ENCODE measurements around the gene RXFP1.
"Not testable (repeated sequence)": the region's sequence is repeated elsewhere in the genome, so short reads cannot be mapped to it uniquely, and the experiment has no call there.

RXFP1 gene

DNA sequence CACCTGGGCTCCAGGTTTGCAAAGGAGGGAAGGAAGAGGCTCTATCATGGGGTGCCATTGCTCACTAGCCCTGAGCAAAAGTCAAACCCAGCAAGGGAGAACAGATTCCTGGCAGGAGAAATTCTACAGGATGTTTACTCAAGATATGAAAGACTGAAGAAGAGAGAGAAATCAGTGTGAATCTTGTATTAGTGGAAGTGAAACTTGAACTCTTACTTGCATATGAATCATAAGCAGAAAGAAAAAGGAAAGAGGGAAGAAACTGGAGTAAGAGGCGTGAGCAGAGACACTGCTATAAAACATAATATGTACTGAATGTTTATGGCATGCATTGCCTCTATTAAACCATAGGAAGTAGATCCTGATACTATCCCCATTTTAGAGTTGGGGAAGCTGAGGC is 89.1 kb downstream of the RXFP1 start:
- DNase-seq (ENCODE audit: low read depth in 3 of 3, low spot score in 1 of 3), result no peak

DNA sequence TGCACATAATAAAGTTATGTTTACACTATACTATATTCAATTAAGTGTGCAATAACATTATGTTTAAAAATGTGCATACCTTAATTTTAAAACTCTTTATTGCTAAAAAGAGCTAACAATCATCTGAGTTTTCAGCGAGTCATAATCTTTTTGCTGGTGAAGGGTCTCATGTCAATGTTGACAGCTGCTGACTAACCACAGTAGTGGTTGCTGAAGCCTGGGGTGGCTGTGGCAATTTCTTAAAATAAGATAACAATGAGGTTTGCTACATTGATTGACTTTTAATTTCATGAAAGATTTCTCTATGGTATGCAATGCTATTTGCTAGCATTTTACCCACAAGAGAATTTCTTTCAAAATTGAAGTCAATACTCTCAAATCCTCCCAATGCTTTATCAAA is 91.4 kb downstream of the RXFP1 start:
- no peak for DNase-seq (ENCODE audit: low read depth in 3 of 3, low spot score in 1 of 3)

DNA sequence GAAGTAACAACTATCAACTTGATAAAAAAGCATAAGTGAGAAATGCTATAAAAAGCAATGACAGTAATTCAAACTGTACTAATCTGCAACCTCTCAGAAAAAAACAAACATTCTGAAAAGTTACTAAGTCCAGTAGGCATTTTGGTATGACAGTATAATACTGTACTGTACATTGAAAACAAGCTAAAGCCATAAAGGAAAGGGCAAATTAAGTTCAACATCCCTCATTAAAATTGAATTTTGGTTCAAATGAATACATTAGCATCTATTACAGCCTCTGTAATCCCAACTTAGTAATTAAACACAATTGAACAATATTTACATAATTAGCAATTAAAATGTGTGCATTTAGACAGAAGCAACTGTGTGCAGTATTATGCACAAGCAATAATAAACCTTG is 96.3 kb downstream of the RXFP1 start:
- DNase-seq (ENCODE audit: low read depth in 3 of 3, low spot score in 1 of 3), result no peak

DNA sequence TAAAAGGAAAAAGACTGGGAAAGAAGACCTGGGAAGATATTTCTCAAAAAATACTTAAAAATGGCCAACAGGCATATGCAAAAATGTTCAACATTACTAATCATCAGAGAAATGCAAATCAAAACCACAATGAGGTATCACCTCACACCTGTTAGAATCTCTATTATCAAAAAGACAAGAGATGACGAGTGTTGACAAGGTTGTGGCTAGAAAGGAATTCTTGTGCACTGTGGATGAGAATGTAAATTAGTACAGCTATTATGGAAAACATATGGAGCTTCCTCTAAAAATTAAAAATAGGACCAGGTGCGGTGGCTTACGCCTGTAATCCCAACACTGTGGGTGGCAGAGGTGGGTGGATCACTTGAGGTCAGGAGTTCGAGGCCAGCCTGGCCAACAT is 100.0 kb downstream of the RXFP1 start:
- DNase-seq (ENCODE audit: low read depth in 3 of 3, low spot score in 1 of 3), result no peak

DNA sequence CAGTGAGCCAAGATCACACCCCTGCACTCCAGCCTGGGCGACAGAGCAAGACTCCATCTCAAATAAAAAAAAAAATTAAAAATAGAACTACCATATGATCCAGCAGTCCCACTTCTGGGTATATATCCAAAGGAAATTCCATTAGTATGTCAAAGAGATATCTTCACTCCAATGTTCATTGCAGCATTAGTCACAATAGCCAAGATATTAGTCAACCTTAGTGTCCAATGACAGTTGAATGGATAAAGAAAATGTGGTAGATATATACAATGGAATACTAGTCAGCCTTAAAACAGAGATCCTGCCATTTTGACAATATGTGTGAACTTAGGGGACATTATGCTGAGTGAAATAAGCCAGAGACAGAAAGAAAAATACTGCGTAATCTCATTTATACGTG is 100.6 kb downstream of the RXFP1 start:
- no peak for DNase-seq (ENCODE audit: low read depth in 3 of 3, low spot score in 1 of 3)

DNA sequence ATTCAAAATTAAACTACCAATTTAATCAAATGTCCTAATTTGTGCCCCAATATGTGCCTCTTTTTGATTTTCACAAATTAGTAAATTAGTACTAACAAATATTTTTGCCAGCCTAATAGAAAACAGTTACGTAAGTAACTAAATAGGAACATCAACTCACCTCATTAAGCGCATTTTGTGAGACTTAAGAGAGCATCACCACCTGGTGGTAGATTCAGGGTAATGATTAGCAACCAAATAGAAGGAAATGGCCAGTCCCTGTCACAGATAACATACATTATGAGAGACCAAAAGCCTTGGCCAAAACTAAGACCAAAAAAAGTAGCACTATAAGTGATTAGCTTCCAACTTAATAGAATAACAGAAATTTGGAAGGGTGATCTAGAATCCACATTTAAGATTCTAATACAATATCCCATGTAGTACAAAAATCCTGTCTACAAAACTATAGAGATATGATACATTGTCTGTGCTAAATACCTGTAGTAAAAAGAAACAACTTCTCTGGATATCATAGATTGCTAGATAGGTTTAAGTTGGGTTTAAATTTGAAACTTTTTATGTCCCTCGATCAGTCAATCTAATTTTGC is 103.3 kb downstream of the RXFP1 start:
- DNase-seq (ENCODE audit: low read depth in 3 of 3, low spot score in 1 of 3), result no peak

DNA sequence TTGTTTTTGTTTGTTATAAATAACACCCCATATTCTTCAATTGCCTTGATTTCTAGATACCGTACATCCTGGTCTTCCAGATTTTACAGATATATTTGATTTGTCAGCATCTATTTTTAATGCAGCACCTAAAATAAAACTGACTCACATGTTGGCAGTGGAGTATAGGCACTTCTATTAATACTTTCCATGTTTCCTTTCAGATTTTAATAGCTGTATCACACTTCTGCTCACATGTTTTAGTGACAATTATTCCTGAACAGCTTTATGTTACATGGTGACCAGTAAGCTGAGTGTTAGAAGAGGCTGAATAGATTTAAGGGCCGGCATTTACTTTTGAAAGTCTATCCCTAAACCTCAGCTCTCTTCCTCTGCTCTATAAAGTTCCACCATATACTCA is 103.9 kb downstream of the RXFP1 start:
- no peak for DNase-seq (ENCODE audit: low read depth in 3 of 3, low spot score in 1 of 3)

DNA sequence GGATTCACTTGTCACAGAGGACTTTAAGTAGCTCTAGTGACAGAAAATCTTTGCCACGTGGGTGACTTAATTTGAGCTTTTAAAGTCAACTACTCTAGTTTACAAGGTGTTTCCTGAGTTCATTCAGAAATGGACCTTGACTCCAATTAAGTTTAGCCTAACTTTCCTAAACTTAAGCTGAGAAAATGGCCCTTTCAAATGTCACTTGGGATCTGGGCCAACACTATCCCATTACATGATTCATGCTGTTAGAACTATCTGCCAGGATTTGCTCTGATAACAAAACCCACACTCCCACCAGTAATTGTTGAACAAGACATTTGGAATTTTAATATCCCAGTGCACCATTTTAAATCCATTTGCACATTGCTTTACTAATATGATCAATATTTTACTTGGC is 109.2 kb downstream of the RXFP1 start:
- DNase-seq (ENCODE audit: low read depth in 3 of 3, low spot score in 1 of 3), result no peak

DNA sequence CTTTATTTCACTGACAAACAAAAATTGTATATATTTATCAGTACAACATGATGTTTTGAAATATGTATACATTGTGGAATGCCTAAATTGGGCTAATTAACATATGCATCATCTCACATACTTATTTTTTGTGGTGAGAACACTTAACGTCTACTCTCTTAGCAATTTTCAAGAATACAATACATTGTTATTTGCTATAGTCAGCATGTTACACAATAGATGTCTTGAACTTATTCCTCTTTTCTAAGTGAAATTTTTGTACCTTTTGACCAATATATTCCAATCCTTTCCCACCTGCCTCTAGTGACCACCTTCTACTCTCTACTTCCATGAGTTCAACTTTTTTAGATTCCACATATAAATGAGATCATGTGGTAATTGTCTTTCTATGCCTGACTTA is 114.9 kb downstream of the RXFP1 start:
- no peak for DNase-seq (ENCODE audit: low read depth in 3 of 3, low spot score in 1 of 3)

DNA sequence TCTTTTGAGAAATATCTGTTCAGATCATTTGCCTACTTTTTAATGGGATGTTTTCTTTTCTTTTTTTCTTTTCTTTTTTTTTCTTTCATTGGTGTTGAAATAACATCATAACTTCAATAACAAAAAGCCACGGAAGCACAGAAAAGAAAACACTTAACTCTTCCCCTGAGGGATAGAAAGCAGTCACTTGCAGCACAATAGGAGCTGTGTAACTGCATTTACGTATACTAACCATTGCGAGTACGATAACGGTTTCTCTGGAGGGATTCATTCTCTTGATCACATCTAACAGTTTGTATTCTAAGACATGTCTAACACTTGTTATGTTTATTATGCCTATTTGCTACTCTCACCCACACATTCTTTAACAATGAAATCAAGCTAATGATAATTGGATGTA is 122.7 kb downstream of the RXFP1 start:
- DNase-seq (ENCODE audit: low read depth in 3 of 3, low spot score in 1 of 3), result no peak

DNA sequence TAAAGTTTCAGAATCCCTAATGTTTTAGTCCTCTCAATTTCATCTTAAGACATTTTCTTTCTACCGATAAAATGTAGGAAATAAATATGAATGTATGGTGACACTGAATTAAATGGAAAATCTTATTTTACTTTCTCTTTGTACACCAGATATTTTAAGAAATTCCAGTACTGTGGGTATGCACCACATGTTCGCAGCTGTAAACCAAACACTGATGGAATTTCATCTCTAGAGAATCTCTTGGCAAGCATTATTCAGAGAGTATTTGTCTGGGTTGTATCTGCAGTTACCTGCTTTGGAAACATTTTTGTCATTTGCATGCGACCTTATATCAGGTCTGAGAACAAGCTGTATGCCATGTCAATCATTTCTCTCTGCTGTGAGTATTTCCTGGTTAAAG is 123.1 kb downstream of the RXFP1 start:
- no peak for DNase-seq (ENCODE audit: low read depth in 3 of 3, low spot score in 1 of 3)

DNA sequence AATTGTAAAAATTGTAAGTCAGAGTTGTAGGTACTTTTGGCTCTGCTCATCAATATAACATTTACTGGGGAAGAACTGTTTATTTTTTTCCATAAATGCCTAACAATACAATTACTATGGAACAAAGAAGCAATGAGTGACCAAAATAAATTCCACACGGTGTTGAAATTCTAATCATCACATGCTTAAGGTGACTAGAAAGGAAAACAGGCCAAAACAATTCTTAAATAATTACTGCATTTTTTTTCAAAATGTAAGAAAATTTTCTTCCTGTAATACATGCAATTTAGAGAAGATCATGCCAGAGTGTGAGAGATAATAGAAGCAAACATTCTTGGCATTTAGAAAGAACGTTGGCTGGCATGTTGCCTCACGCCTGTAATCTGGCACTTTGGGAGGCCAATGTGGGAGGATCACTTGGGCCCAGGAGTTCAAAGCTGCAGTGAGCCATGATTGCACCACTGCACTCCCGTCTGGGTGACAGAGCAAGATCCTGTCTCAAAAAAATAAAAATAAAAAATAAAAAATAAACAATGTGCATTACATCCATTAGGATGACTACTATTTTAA is 127.5 kb downstream of the RXFP1 start:
- DNase-seq (ENCODE audit: low read depth in 3 of 3, low spot score in 1 of 3), result no peak

DNA sequence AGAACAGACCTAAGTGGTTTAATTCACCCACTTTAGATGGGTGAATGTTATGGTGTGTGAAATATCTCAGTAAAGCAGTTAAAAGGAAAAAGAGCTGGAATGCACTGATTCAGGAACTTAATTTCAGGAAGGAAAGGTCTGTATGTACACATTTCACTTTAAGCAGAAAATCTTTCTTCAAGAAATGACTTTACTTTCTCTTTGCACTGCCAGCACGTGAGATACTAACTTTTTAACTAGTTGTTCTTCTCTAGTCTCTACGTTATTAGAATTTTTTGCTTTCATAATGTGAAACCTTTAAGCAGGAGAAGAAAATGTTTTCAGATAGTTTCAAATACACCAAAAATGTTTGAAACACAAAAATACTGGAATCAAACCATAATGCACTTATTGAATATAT is 131.2 kb downstream of the RXFP1 start:
- no peak for DNase-seq (ENCODE audit: low read depth in 3 of 3, low spot score in 1 of 3)

DNA sequence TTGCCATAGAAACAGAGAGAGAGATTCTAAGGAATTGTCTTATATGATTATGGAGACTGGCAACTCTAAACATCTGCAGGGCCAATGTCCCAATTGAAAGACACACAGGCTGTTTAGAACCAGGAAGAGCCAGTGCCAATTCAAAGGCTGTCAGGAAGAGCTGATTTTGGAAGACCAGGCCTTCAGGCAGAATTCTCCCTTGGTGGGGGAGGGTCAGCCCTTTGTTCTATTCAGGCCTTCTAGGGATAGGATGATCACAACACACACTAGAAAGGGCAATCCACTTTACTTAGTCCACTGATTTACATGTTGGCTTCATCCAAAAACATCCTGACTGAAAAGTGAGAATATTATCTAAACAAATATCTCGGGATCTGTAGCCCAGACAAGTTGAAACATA is 134.8 kb downstream of the RXFP1 start:
- DNase-seq (ENCODE audit: low read depth in 3 of 3, low spot score in 1 of 3), result no peak

DNA sequence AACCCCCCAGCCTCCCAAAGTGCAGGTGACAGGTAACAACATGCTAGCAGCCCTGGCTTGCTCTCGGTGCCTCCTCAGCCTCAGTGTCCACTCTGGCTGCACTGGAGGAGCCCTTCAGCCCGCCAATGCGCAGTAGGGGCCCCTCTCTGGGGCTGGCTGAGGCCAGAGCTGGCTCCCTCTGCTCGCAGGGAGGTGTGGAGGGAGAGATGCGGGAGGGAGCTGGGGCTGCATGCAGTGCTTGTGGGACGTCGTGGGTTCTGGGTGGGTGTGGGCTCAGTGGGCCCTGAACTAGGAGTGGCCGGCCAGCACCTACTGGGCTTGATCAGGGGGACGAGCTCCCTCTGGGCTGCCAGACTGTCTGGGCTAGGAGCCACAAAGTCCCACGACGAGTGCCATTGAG is 135.6 kb downstream of the RXFP1 start:
- no peak for DNase-seq (ENCODE audit: low read depth in 3 of 3, low spot score in 1 of 3)

DNA sequence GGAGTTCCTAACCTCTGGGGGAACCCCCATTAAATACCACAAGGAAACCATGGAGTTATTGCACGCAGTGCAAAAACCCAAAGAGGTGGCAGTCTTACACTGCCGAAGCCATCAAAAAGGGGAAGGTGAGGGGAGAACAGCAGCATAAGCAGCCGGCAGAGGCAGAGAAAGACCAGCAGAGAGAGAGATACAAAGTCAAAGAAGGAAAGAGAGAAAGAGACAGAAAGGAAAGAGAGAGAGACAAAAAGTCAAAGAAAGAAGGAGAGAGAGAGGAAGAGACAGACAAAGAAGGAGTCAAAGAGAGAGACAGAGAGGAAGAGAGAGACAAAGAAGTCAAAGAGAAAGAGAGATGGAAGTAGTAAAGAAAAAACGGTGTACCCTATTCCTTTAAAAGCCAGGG is 141.6 kb downstream of the RXFP1 start:
- DNase-seq (ENCODE audit: low read depth in 3 of 3, low spot score in 1 of 3), result not testable (repeated sequence)

DNA sequence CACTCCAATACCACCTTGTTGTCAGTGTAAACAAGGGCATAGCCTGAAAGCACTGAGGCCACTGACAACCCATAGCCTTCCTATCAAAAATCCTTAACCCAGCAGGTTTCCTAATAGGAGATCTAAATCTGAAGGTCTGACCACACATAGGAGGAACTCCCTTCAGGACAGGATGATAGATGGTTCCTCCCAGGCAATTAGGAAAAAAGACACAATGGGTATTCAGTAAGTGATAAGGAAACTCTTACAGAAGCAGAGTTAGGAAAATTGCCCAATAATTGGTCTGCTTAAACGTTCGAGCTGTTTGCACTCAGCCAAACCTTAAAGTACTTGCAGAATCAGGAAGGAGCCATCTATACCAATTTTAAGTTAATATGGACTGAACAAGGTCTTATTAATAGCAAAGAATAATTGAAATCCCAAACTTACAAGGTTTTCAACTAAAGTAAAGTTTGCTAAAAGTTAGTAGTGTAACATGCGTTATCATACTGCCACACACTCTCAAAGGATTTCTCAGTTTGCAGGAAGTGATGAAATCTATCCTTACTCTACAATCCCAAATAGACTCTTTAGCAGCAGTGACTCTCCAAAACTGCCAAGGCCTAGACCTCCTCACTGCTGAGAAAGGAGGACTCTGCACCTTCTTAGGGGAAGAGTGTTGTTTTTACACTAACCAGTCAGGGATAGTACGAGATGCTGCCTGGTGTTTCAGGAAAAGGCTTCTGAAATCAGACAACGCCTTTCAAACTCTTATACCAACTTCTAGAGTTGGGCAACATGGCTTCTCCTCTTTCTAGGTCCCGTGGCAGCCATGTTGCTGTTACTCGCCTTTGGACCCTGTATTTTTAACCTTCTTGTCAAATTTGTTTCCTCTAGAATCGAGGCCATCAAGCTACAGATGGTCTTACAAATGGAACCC is 142.3 kb downstream of the RXFP1 start:
- DNase-seq (ENCODE audit: low read depth in 3 of 3, low spot score in 1 of 3), result not testable (repeated sequence)

DNA sequence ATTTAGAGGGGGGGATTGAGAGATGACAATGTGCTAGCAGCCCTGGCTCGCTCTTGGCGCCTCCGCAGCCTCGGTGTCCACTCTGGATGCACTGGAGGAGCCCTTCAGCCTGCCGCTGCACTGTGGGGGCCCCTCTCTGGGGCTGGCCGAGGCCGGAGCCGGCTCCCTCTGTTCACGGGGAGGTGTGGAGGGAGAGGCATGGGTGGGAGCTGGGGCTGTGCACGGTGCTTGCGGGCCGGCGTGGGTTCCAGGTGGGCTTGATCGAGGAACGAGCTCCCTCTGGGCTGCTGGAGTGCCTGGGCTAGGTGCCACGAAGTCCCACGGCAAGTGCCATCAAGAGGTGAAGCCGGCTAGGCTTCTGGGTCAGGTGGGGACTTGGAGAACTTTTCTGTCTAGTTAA is 143.1 kb downstream of the RXFP1 start:
- no peak for DNase-seq (ENCODE audit: low read depth in 3 of 3, low spot score in 1 of 3)

DNA sequence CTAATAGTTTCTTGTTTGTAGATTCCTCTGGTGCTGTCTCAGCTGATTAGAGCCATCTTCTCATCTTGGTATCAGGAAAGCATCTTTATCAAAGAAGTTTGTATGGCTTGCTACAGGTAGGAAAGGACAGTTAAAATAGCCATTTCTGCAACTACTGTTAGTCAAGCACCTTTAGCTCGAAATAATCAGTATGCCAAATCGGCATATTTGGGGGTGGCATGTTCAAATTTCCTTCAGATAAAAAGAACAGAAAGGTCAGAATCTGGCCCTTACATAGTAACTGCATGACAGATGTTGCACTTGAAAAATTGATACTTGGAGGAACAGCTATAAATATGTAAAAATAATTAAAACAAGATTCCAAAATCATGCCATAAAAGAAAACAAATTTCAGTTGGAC is 145.2 kb downstream of the RXFP1 start:
- DNase-seq (ENCODE audit: low read depth in 3 of 3, low spot score in 1 of 3), result no peak

DNA sequence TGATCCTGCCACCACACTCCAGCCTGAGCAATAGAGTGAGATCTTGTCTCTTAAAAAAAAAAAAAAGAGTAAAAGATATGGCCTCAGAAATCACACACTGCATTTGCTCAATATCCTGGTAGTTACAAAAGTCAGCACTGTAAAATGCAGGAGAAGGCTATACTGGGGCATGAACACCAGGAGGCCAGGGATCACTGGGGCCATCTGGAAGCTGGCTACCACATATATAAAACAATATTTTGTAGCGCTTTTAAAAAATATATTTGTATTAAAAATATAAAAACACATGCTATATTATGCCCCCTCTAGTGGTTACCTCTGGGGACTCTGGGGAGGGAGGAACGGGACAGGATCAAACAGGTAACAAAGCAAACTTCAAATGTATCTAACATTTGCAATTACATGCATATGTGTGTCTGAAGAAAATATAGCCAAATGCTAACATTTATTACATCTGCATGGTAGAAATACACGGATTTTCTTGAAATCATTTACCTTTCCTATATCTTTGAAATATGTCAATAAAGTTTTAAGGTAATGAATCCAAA is 146.0 kb downstream of the RXFP1 start:
- no peak for DNase-seq (ENCODE audit: low read depth in 3 of 3, low spot score in 1 of 3)

DNA sequence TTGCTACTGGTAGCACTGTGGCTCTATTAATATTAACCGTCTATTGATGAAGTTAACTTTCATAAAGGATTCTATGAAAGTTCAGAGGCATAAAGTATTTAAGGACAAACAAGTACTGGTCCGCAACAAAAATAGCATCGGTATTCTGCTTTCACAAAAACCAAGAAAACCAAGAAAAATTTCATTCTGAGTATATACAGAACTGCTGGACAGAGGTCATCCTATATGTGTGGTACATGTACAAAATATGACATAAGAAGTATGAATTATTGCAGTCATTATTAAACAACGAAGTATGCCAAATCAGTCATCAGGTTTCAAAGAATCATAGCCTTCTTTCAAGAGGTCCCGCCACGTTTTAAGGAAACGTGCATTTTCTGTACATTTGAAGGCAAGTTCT is 147.6 kb downstream of the RXFP1 start:
- DNase-seq (ENCODE audit: low read depth in 3 of 3, low spot score in 1 of 3), result no peak

DNA sequence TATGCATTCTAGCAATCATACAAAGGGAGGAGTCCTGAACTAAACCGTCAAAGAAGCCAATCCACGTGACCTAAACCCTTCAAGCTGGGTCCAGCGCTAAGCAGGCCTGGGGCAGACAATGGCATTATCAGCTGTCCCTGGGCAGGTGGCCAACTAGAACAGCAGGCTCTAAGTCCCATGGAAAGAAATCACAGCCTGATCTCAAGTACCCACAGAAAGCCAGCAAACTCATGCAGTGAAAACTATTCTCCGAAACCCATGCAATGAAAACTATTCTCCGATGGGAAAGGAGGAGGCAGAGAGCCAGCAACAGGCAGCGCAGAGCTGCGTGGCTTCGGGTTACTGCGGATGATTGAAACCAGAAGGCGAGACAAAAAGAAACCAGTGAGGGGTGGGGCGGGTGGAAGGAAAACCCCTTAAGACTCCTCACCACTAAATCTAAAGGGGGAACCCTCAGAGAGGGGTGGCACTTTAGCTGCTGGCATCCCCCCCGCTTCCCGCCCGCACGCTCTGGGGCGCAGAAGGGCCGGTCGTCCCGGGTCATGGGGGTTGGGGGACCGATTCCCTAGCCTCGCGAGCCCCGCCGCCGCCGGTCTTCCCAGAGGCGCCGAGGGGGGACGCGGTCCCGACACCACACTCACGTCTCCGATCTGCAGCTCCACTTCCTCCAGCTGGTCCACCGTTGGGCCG is 149.4 kb downstream of the RXFP1 start:
- DNase-seq (ENCODE audit: low read depth in 3 of 3, low spot score in 1 of 3), result peak in 1 of 3 donors; percentile 42
